HG03571 (cell line): Measurements from ENCODE around the gene RASD2.

Source experiments
- ATAC-seq: cut with Tn5 transposase; IDR thresholded peaks from one replicate; pipeline ENCODE4 v1.9.1; 2021; ENCODE audit not compliant: unreplicated experiment

Gene RASD2

DNA sequence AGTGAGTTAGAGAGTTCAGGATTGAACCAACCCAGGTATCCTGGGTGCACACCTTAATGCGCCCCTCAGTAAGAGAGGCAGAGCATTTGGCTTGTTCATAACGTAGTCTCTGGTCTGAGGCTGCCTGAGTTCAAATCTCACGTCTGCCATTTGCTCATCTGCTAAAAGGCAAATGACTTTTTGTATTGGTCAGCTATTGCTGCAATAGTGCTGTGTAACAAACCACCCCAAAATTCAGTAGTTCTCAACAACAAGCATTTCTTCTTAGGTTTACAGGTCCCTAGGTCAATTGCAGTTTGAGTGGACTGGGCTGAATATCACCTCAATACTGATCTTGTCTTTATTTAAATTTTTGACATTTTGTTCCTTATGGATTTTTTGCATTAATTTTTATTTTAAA, 18.1 kb downstream of the RASD2 start:
- ATAC-seq: no peak

DNA sequence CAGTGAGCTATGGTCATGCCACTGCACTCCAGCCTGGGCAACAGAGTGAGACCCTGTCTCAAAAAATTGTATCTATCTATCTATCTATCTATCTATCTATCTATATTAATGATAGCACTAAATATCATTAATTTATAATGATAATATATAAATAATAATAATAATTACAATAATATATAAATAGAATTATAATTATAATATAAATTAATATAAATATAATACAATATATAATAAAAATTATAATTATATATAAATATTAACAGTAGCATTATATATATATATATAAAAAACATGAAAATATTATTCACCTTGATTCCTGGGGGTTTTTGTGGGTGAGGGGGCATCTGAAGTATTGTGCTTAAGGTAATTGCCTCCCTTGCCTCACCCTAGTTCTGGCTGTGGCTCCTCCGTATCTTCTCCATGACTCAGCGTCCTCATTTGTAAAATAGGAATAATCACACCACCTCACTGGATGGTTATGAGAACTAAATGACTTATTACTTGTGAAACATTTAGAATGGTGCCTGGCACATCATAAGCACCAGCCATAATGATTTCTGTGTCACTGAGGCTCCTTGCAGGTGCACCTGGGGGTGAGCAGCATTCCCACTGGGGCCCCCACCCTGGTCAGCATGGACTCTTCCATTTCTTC, 18.8 kb downstream of the RASD2 start:
- ATAC-seq: no peak

DNA sequence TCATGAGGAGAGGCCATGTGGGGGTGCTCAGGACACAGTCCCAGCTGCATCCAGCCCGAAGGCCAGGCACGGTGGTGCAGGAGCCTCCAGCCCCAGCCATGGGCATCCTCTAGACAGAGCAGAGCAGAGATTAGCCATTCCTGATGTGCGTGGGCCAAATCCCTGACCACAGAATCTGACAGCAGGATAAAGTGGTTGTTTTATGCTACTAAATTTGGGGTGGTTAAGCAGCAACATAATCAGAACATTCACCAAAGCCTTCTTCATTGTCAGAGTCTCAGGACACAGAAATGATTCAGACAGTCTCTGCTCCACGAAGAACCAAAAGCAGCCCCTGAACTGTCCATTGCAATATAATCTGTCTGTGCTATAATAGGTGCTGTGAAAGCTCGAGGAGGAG, 19.7 kb downstream of the RASD2 start:
- no peak for ATAC-seq

DNA sequence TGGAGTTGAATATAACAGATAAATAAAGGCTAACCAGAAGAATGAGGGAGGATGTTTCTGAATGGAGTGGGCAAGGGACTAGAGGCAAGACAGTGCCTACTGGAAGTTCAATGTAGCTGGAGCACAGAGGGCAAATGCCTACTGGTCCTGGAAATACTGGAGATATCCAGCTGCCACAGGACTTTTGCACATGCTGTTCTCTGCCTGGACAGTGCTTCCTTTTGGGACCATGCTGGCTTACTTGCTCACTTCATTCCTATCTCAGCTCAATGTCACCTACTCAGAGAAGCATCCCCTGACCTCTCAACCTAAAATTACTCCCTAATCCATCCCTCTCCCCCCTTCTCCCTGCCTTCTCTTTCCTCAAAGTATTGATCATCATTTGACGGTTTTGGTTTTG, 20.2 kb downstream of the RASD2 start:
- no peak for ATAC-seq

DNA sequence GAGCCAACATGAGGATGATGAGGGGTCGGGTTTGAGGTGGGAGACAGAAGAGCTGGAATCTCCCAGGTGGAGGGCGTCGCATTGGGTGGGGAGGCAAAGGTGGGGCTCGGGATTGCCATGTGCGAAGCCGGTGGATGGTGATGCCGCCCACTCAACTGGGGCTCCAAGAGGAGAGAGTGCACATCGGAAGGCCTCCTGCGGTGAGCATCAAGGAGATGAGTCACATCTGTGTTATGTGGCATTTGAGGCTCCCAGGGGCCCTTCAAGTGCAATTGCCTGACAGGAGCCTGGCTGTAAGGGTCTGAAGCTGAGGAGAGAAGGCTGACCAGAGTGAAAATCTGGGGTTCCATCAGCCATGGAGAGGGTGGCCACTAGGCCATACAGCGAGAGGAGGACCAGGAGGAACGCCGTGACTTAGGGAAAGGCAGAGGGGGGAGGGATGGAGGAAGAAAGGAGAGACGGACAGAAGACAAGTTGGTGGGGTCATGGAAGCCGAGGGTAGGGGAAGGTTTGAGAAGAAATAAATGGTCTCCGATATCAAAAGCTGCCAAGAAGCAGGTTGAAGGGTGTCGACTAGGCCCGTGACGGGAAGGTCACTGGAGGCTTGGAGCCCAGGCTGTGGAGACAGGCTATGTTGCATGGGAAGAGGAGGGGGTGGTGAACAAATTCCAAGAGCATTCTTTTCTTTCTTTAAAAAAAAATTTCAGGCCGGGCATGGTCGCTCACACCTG, 21.3 kb downstream of the RASD2 start:
- no peak for ATAC-seq

DNA sequence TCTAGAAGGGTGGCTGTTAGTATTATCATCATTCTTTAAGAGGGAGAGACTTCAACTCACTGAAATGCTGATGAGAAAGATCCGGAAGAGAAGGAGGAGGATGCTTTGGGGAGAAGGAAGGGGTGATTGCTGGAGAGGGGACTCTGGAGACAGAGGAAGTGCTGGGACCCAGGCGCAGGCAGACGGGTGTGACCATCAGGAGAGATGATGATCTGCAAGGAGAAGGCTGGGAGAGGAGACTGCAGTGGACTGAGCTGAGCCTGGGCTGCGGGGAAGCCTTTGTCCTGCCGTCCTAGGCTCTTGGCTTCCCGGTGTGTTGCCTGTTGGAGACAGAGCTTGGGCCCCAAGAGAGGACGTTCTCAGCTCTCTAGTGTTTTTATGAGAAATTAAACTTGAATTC, 22.6 kb downstream of the RASD2 start:
- no peak for ATAC-seq

GRCh38 chr22:35564975-35565867, 24.6 kb downstream of the RASD2 start:
- no peak for ATAC-seq

DNA sequence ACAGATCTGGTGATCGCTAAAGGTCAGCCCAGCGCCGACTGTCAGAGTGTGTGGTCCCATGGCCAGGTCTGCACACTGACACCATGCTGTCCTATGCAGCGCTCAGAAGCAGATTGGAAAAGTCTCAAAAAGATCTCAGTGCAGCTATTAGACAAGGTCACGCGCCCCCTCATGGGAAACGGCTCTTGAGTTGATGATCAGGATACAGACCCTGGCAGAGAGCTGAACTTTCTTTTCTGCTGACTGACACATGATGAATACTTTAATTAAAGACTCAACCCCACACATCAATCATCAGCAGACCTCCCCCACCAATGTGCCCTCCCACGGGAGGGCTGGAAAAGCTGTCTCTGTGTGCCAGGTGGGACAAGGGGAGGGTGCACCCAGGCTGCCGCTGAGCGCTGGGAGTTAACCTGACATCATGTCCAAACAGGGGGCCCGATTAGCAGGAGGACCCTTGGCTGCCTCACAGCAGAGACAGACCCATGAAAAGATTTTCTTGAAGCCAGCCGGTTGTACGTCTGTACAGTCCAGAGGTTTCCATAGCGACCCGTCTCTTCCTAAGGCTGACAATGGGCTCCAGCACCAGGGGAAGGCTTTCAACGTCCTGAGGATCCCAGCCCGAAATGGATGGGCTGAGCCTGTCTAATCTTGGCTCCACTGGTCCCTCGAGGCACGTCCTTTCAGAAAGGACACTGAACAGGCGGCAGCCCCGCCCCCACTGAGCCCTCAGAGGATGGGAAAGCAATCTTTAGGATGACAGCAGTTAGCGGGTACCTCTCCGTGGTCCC, 26.9 kb downstream of the RASD2 start:
- no peak for ATAC-seq

DNA sequence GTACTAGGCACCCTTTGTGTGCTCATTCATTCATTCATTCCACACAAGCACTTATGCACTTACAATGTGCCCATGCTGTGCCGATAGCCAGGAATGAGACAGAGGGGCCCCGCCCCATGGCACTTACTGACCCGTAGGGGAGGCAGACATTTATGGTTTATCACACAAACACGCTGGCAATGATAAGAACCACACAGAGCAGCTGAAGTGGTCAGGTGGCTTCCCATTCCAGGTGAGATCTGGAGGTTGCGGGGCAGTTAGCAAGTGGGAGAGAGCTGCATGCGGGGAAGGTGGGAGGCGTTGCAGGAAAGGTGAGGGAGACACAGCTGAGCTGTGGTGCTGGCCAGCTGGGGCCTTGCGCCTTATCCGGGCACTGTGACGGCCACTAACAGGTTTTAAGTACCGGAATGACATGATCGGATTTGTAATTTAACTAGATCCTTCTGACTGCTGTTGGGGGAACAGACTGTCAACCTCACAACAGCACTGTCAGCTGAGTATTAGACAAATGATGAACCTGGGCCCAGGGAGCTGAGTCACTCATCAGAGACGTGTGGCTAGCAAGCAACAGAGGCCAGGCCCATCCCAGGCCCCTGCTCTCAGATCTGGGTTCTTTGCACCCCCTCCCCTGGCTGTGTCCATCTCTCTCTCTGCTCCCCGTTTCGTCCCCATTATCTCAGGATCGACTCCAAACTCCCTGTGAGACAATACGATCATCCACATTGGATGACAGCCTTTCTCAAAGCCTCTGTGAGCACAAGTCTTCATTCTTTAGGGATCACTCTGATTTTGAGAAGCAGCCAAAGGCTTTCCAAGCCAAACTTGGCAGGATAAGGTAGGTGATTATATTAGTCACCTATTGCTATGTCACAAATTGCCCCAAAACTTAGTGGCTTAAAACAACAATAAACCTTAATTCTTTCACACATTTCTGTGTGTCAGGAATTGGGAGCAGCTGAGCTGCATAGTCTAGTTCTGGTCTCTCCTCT, 28.4 kb downstream of the RASD2 start:
- ATAC-seq: no peak

GRCh38 chr22:35569916-35570315, 29.3 kb downstream of the RASD2 start:
- no peak for ATAC-seq

GRCh38 chr22:35570686-35571194, 30.1 kb downstream of the RASD2 start:
- no peak for ATAC-seq

GRCh38 chr22:35572556-35572955, 31.9 kb downstream of the RASD2 start:
- no peak for ATAC-seq

- ATAC-seq: no peak
Observed at GRCh38 chr22:35575116-35575748, 34.6 kb downstream of the RASD2 start.

DNA sequence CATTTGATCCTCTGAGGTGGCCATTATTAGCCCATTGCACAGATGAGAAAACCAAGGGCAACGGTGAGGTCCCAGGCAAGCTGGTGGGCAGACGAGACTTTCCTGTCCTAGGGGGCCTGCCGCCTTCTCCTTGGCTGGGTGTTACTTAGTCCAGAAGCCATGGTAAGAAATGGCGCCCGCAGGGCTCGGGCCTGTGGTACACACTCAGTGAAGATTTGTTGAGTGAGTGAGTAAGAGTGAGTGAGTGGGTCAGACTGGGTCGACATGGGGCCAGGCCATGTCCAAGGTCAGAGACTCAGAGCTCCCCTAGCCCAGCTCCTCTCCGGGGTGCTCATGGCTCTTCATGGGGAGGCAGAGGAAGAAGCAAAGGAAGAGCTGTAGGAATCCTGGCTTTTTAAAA, 36.0 kb downstream of the RASD2 start:
- no peak for ATAC-seq

GRCh38 chr22:35577799-35578659, 37.4 kb downstream of the RASD2 start:
- no peak for ATAC-seq

- no peak for ATAC-seq
Observed at GRCh38 chr22:35578836-35579575, 38.4 kb downstream of the RASD2 start.

GRCh38 chr22:35580351-35581022, 39.9 kb downstream of the RASD2 start:
- no peak for ATAC-seq
